Endothelial cell of umbilical vein (primary cell): ENCODE measurements around the gene RBPJL. TPM values are rescaled to one million over a fixed set of nuclear protein-coding genes. Genes with fewer than 3 reads are reported as not detected.

Source experiments
- BruUV-seq: library from RNA; stranded (reverse); fragments of 400-500 nt; replicated peaks from 2 replicates; lab custom pipeline; 2021; lab: Mats Ljungman, UMichigan
- CTCF ChIA-PET: fragments of 300-600, 350-600 bp; sonication (Branson Sonifier 250); formaldehyde crosslinking; loops from one replicate; lab custom pipeline; 2021; ENCODE audit warnings: antibody characterized with exemption, inconsistent platforms; lab: Charles Lee
- POLR2A ChIA-PET: fragments of 300-600, 350-600 bp; sonication (Branson Sonifier 250); formaldehyde crosslinking; loops from one replicate; lab custom pipeline; 2021; ENCODE audit warnings: antibody characterized with exemption, inconsistent platforms; lab: Charles Lee
- DNase-seq: peaks from one replicate; pipeline ENCODE4 v3.0.0-alpha.2; 2011; ENCODE audit warnings: low read depth, low spot score
- FAIRE-seq: peaks from 2 replicates; lab custom pipeline; 2011; peaks lifted over from hg19 to GRCh38; lab: Jason Lieb, UNC
- H2AFZ ChIP-seq: 2 replicates; pipeline ENCODE4 v1.6.0; 2012; ENCODE audit warnings: low read depth, low read length, control low read depth, inconsistent platforms
- H3K27ac ChIP-seq: 2 replicates; pipeline ENCODE4 v1.5.1; 2011; ENCODE audit warnings: low read depth, mild to moderate bottlenecking, control low read depth, low read length, moderate library complexity; ENCODE audit not compliant: insufficient read depth
- H3K27me3 ChIP-seq, 2 experiments: 2 replicates each; pipeline versions ENCODE4 v1.6.0 to v1.6.1; 2011; ENCODE audit warnings: low read length in 2 of 2, mixed read lengths in 1 of 2; ENCODE audit not compliant: control insufficient read depth in 2 of 2, insufficient read depth in 2 of 2
- H3K36me3 ChIP-seq, 2 experiments: 2 replicates in 1 of 2; 3 replicates in 1 of 2; pipeline ENCODE4 v1.5.1; 2011; ENCODE audit warnings: low read length in 2 of 2, mild to moderate bottlenecking in 1 of 2, moderate library complexity in 1 of 2; ENCODE audit not compliant: control insufficient read depth in 2 of 2, insufficient read depth in 2 of 2; ENCODE audit errors: extremely low read depth in 1 of 2
- H3K4me1 ChIP-seq: 3 replicates; pipeline ENCODE4 v1.5.1; 2011; ENCODE audit warnings: mild to moderate bottlenecking, low read length; ENCODE audit not compliant: control insufficient read depth, insufficient read depth; ENCODE audit errors: extremely low read depth
- H3K4me2 ChIP-seq: 2 replicates; pipeline ENCODE4 v1.6.1; 2011; ENCODE audit warnings: low read length, control low read depth, mixed read lengths; ENCODE audit not compliant: insufficient read depth
- H3K4me3 ChIP-seq, 3 experiments: fragments of 200-600 bp in 1 of 3; sonication (generic), shearing (Covaris generic) in 1 of 3; replicated peaks in 1 of 3; 2 replicates each; pipeline ENCODE4 v1.5.1; 2011 to 2016; ENCODE audit warnings: control low read depth in 3 of 3, low read length in 3 of 3, mild to moderate bottlenecking in 2 of 3, inconsistent platforms in 1 of 3, low read depth in 1 of 3, moderate library complexity in 1 of 3; ENCODE audit not compliant: insufficient read depth in 1 of 3
- H3K79me2 ChIP-seq: 2 replicates; pipeline ENCODE4 v1.6.0; 2012; ENCODE audit warnings: low read length, inconsistent platforms; ENCODE audit not compliant: control insufficient read depth, insufficient read depth
- H3K9ac ChIP-seq: replicated peaks from 2 replicates; pipeline ENCODE3; 2011; ENCODE audit warnings: low read length, control low read depth; ENCODE audit not compliant: insufficient read depth; ENCODE audit errors: extremely low read depth
- H3K9me1 ChIP-seq: replicated peaks from 3 replicates; pipeline ENCODE4 v1.6.0; 2011; ENCODE audit warnings: mild to moderate bottlenecking, low read length; ENCODE audit not compliant: control insufficient read depth, insufficient read depth; ENCODE audit errors: extremely low read depth
- H3K9me3 ChIP-seq: replicated peaks from 2 replicates; pipeline ENCODE4 v1.5.1; 2012; ENCODE audit warnings: low read length, inconsistent platforms; ENCODE audit not compliant: control insufficient read depth, insufficient read depth
- H4K20me1 ChIP-seq: replicated peaks from 2 replicates; pipeline ENCODE3; 2011; ENCODE audit warnings: mild to moderate bottlenecking, low read length; ENCODE audit not compliant: control insufficient read depth, insufficient read depth; ENCODE audit errors: extremely low read depth
- CTCF ChIP-seq, 2 donors: IDR thresholded peaks; 1 replicate in 1 of 2; 2 replicates in 1 of 2; pipeline ENCODE4 v1.5.1; 2011; ENCODE audit warnings: low read length in 2 of 2, mild to moderate bottlenecking in 2 of 2, moderate library complexity in 2 of 2, control low read depth in 1 of 2, inconsistent platforms in 1 of 2, low read depth in 1 of 2; ENCODE audit not compliant: insufficient read depth in 1 of 2; ENCODE audit errors: extremely low read depth in 1 of 2
- EZH2 ChIP-seq: IDR thresholded peaks from 2 replicates; pipeline ENCODE4 v1.6.1; 2012; ENCODE audit warnings: borderline replicate concordance, low read depth, mild to moderate bottlenecking, moderate library complexity, low read length, inconsistent platforms; ENCODE audit not compliant: severe bottlenecking
- FOS ChIP-seq: IDR thresholded peaks from 2 replicates; pipeline ENCODE4 v1.6.1; 2011; ENCODE audit warnings: mild to moderate bottlenecking, low read length, moderate library complexity, borderline replicate concordance; ENCODE audit not compliant: insufficient read depth
- GATA2 ChIP-seq: IDR thresholded peaks from 2 replicates; pipeline ENCODE4 v1.7.0; 2011; ENCODE audit warnings: low read depth, mild to moderate bottlenecking, moderate library complexity, mixed read lengths, low read length; ENCODE audit not compliant: insufficient read length, insufficient read depth
- JUN ChIP-seq: IDR thresholded peaks from 2 replicates; pipeline ENCODE4 v1.6.1; 2011; ENCODE audit warnings: borderline replicate concordance, low read depth; ENCODE audit not compliant: insufficient read length, insufficient read depth
- MYC ChIP-seq: IDR thresholded peaks from one replicate; pipeline ENCODE4 v1.6.1; 2011; ENCODE audit warnings: mild to moderate bottlenecking, low read depth, low read length
- POLR2A ChIP-seq: IDR thresholded peaks from 2 replicates; pipeline ENCODE4 v1.6.1; 2012; ENCODE audit warnings: low read depth, mild to moderate bottlenecking, control low read depth, low read length
- POLR2AphosphoS5 ChIP-seq: IDR thresholded peaks from 2 replicates; pipeline ENCODE4 v1.6.1; 2012; ENCODE audit warnings: low read depth, mild to moderate bottlenecking, control low read depth, low read length, moderate library complexity; ENCODE audit not compliant: insufficient read depth
- dilution Hi-C: fragments of 300-500 bp; cut with MboI; formaldehyde crosslinking; loops from one replicate; pipeline ENCODE4 v1.15.0; 2019; ENCODE audit warnings: low sequenced_read_pairs; ENCODE audit not compliant: extremely low pct_ligation_motif_present
- intact Hi-C: fragments of 100-400 bp; cut with micrococcal nuclease; formaldehyde crosslinking; loops from one replicate; pipeline ENCODE4 v1.10.0; 2022
- polyA plus RNA-seq, 4 experiments: library from polyadenylated mRNA; depleted of rRNA in 3 of 4; stranded (reverse) in 3 of 4; unstranded in 1 of 4; fragments of >200 nt; gene quantifications; 2 replicates each; pipeline versions ENCODE4 v1.2.1 to v1.2.3, GENCODE V29; 2011 to 2012; ENCODE audit warnings: missing spikeins in 1 of 4
- total RNA-seq: library from RNA; stranded (reverse); gene quantifications from 2 replicates; pipeline ENCODE4 v1.2.3, GENCODE V29; 2021
- TF ChIP-seq, protein P1 (sequence below): IDR thresholded peaks from 2 replicates; pipeline ENCODE4 v1.6.1; 2011; ENCODE audit not compliant: insufficient read depth, insufficient read length

RBPJL gene
- total and polyA plus RNA-seq, 2 donors (not counting 3 experiments of a cell fraction or from before 2014, with no cell fraction given): not detected

DNA sequence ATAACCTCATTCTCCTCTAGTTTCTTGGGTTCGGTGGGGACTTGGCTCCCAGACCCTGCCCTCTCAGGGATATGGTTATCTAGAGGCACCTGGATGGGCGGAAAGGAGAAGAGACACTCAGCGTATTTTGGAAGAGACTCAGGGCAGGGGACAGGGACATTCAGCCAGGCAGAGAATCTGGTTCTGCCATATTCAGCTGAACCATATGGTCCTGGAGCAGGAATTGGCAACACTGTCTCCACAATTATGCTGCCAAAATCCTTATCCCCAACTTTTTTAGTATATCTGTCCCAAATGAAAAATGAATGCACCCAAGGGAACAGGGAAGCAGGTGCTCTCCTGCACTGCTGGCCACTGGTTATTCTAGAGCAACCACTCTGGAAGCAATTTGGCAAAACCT is 23.8 kb downstream of the RBPJL start:
- POLR2A ChIA-PET: no interaction called here

More for the DNA sequence above, 23.8 kb downstream of the RBPJL start:
- no peaks in the 10 kb centered on the region for H3K4me1 ChIP-seq
- dilution Hi-C loops (no loop called here), intact Hi-C loops (no loop called here)
- H3K9me3 ChIP-seq: no peaks in the 10 kb centered on the region
- DNase-seq (no peak), FAIRE-seq (no peak)
- TF ChIP-seq MYC (no peak), POLR2AphosphoS5 (no peak), GATA2 (no peak), JUN (no peak), EZH2 (no peak), POLR2A (no peak), FOS (no peak), CTCF (IDR thresholded peaks at IDR 0.05; ENCODE audit: extremely low read depth in 1 of 2, insufficient read depth in 1 of 2, low read depth in 1 of 2, low read length in 2 of 2) (no peak)
- TF ChIP-seq, protein P1, sequence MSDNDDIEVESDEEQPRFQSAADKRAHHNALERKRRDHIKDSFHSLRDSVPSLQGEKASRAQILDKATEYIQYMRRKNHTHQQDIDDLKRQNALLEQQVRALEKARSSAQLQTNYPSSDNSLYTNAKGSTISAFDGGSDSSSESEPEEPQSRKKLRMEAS: no peak
- BruUV-seq: no TSS peak
- no peak overlapping the region for H3K4me2 ChIP-seq
- H3K79me2 ChIP-seq: no peaks in the 10 kb centered on the region
- no peak overlapping the region for H3K4me3 ChIP-seq
- H2AFZ ChIP-seq: no peak overlapping the region
- CTCF ChIA-PET: no interaction called here
- no peak overlapping the region for H3K27ac ChIP-seq
- no peaks in the 10 kb centered on the region for H3K9me1 ChIP-seq
- H3K36me3 ChIP-seq: peaks cover 8 to 14% of the 10 kb centered on the region in 2 experiments
- H3K27me3 ChIP-seq: no peaks in the 10 kb centered on the region
- no peak overlapping the region for H3K9ac ChIP-seq
- H4K20me1 ChIP-seq: no peaks in the 10 kb centered on the region
